Adipose tissue (tissue), 3 donors: ENCODE data around the gene C1orf174. TPM values are rescaled to one million over a fixed set of nuclear protein-coding genes. Genes with fewer than 3 reads are reported as not detected.
"Not testable (repeated sequence)": the region's sequence is repeated elsewhere in the genome, so short reads cannot be mapped to it uniquely, and the experiment has no call there.

ENCODE experiments used
- H3K27ac ChIP-seq: one replicate; pipeline ENCODE4 v1.5.1; 2013; ENCODE audit warnings: low read depth, low read length
- WGBS, 3 donors: extraction: QIAGEN DNeasy Blood & Tissue Kit; methylation state at CpG; one replicate each; pipeline ENCODE4 v1.1.7; 2013; 5-methylcytosine and 5-hydroxymethylcytosine counted together
- polyA plus RNA-seq, 3 donors: library from polyadenylated mRNA; stranded (reverse); fragments of 200-250 nt; gene quantifications; one replicate each; pipeline ENCODE4 v1.2.3, GENCODE V29; 2013
- donor health status: healthy with polysubstance abuse.
- donor health status: Bipolar disorder and iron deficiency.
- donor health status: healthy.

The C1orf174 gene
- polyA plus RNA-seq, 3 donors, result 10.0 to 20.7 (median 10.9) TPM

- WGBS, 3 donors, result 75 to 85% (median 83%) methylated on average over 5 of the region's 5 CpGs
- no peak overlapping the region for H3K27ac ChIP-seq
Observed at GRCh38 chr1:3929126-3929525, 29.1 kb upstream of the C1orf174 start.

- WGBS, 3 donors, result 50 to 63% (median 52%) methylated on average over 11 of the region's 11 CpGs
- H3K27ac ChIP-seq, result no peak overlapping the region
Observed at GRCh38 chr1:3928586-3928985, 28.5 kb upstream of the C1orf174 start.

GRCh38 chr1:3926956-3927355 is 26.9 kb upstream of the C1orf174 start:
- no peak overlapping the region for H3K27ac ChIP-seq

- no peak overlapping the region for H3K27ac ChIP-seq
- WGBS, 3 donors, result 75 to 81% (median 75%) methylated on average over 8 of the region's 8 CpGs
Observed at GRCh38 chr1:3925762-3926161, 25.7 kb upstream of the C1orf174 start.

GRCh38 chr1:3925256-3925655 is 25.2 kb upstream of the C1orf174 start:
- WGBS, 3 donors, result 76 to 83% (median 82%) methylated on average over 12 of the region's 12 CpGs
- no peak overlapping the region for H3K27ac ChIP-seq

GRCh38 chr1:3924825-3925220 is 24.8 kb upstream of the C1orf174 start:
- 25 to 37% (median 26%) methylated on average over 3 of the region's 3 CpGs for WGBS, 3 donors
- H3K27ac ChIP-seq, result no peak overlapping the region

- 48 to 56% (median 53%) methylated on average over 13 of the region's 13 CpGs for WGBS, 3 donors
- H3K27ac ChIP-seq, result no peak overlapping the region
Observed at GRCh38 chr1:3924186-3924824, 24.2 kb upstream of the C1orf174 start.

- no peak overlapping the region for H3K27ac ChIP-seq
- WGBS, 3 donors, result 63 to 70% (median 67%) methylated on average over 25 of the region's 25 CpGs
Observed at GRCh38 chr1:3923378-3924185, 23.5 kb upstream of the C1orf174 start.

- 49 to 74% (median 66%) methylated on average over 6 of the region's 6 CpGs for WGBS, 3 donors
- no peak overlapping the region for H3K27ac ChIP-seq
Observed at GRCh38 chr1:3922851-3923250, 22.8 kb upstream of the C1orf174 start.

- no peak overlapping the region for H3K27ac ChIP-seq
- 74 to 86% (median 85%) methylated on average over 6 of the region's 6 CpGs for WGBS, 3 donors
Observed at GRCh38 chr1:3922201-3922725, 22.2 kb upstream of the C1orf174 start.

GRCh38 chr1:3921765-3922164 is 21.7 kb upstream of the C1orf174 start:
- 68 to 72% (median 71%) methylated on average over 8 of the region's 8 CpGs for WGBS, 3 donors
- no peak overlapping the region for H3K27ac ChIP-seq

GRCh38 chr1:3919706-3920105 is 19.6 kb upstream of the C1orf174 start:
- 61 to 79% (median 75%) methylated on average over 5 of the region's 5 CpGs for WGBS, 3 donors

GRCh38 chr1:3918966-3919611 is 19.0 kb upstream of the C1orf174 start:
- 73 to 81% (median 73%) methylated on average over 15 of the region's 15 CpGs for WGBS, 3 donors
- H3K27ac ChIP-seq, result no peak overlapping the region

More at GRCh38 chr1:3919706-3920105, 19.6 kb upstream of the C1orf174 start:
- H3K27ac ChIP-seq, result no peak overlapping the region

- 75 to 84% (median 77%) methylated on average over 6 of the region's 6 CpGs for WGBS, 3 donors
Observed at GRCh38 chr1:3918359-3918758, 18.3 kb upstream of the C1orf174 start.

GRCh38 chr1:3917761-3918160 is 17.7 kb upstream of the C1orf174 start:
- H3K27ac ChIP-seq, result no peak overlapping the region
- 78 to 87% (median 84%) methylated on average over 8 of the region's 8 CpGs for WGBS, 3 donors

More at GRCh38 chr1:3918359-3918758, 18.3 kb upstream of the C1orf174 start:
- H3K27ac ChIP-seq, result not testable (repeated sequence)

GRCh38 chr1:3915551-3916121 is 15.6 kb upstream of the C1orf174 start:
- WGBS, 3 donors, result 78 to 81% (median 80%) methylated on average over 15 of the region's 15 CpGs
- H3K27ac ChIP-seq, result no peak overlapping the region

GRCh38 chr1:3914911-3915310 is 14.8 kb upstream of the C1orf174 start:
- H3K27ac ChIP-seq, result no peak overlapping the region
- 86 to 93% (median 88%) methylated on average over 14 of the region's 14 CpGs for WGBS, 3 donors

- WGBS, 3 donors, result 87 to 94% (median 90%) methylated on average over 20 to 21 of the region's 21 CpGs
- H3K27ac ChIP-seq, result no peak overlapping the region
Observed at GRCh38 chr1:3914331-3914851, 14.3 kb upstream of the C1orf174 start.
